ENCODE results near the gene FKBP8.

DNA sequence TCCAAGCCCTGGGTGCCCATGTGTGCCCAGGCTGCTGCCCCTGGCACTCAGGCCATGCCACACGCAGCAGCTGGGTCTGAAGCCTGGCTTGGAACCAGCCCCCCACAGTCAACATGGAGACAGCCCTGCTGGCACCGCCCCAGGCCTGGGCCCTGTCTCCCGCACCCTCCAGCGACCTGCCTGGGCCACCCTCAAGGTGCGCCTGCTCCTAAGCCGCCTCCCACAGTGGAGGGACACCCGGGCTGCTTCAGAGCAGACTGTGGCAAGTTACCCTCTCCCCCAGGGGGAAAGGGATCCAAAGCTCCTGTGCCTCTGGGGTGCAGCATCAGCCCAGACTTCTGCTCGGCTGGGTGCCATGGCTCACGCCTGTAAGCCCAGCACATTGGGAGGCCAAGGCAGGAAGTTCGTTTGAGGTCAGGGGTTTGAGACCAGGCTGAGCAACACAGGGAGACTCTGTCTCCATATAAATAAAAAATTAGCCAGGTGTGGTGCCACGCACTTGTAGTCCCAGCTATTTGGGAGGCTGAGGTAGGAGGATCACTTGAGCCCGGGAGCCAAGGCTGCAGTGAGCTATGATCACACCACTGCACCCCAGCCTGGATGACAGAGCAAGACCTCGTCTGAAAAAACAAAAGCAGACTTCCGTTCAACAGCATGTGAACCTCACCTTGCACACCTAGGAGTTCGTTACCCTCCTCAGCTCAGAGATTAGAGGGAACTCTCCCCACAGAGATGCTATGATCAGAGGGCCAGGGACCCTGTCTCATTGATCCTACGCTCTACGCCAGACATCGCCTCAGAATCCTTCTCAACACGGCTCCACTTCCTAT lies 37.1 kb downstream of the FKBP8 start:
- TF ChIP-seq, protein P1, sequence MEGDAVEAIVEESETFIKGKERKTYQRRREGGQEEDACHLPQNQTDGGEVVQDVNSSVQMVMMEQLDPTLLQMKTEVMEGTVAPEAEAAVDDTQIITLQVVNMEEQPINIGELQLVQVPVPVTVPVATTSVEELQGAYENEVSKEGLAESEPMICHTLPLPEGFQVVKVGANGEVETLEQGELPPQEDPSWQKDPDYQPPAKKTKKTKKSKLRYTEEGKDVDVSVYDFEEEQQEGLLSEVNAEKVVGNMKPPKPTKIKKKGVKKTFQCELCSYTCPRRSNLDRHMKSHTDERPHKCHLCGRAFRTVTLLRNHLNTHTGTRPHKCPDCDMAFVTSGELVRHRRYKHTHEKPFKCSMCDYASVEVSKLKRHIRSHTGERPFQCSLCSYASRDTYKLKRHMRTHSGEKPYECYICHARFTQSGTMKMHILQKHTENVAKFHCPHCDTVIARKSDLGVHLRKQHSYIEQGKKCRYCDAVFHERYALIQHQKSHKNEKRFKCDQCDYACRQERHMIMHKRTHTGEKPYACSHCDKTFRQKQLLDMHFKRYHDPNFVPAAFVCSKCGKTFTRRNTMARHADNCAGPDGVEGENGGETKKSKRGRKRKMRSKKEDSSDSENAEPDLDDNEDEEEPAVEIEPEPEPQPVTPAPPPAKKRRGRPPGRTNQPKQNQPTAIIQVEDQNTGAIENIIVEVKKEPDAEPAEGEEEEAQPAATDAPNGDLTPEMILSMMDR (IDR thresholded peaks at IDR 0.05): no peak
- TF ChIP-seq POLR2AphosphoS5 (IDR thresholded peaks at IDR 0.05; ENCODE audit: insufficient read depth in 1 of 2, low read depth in 1 of 2) (no peak), POLR2A (IDR thresholded peaks at IDR 0.05) (no peak)

Data from vagina (tissue), 2 donors.